DND-41 (cell line): Measurements from ENCODE around the gene TNFRSF19.

Experiments used
- ATAC-seq: fragments of 200-7000 bp; cut with Tn5 transposase; 3 replicates; pipeline ENCODE4 v1.9.1; 2021; ENCODE audit warnings: low read depth; ENCODE audit not compliant: insufficient read depth
- DNase-seq: peaks from one replicate; pipeline ENCODE4 v3.0.0-alpha.2; 2020
- H2AFZ ChIP-seq: 2 replicates; pipeline ENCODE4 v1.6.0; 2012; ENCODE audit warnings: low read depth, low read length
- H3K27ac ChIP-seq: 2 replicates; pipeline ENCODE4 v1.5.1; 2012; ENCODE audit warnings: low read length, inconsistent platforms
- H3K27me3 ChIP-seq: fragments of 200-600 bp; sonication (generic); 2 replicates; pipeline ENCODE4 v1.6.0; 2012; ENCODE audit warnings: low read length, mild to moderate bottlenecking, inconsistent platforms; ENCODE audit not compliant: insufficient read depth, poor library complexity
- H3K36me3 ChIP-seq: 2 replicates; pipeline ENCODE4 v1.5.1; 2012; ENCODE audit warnings: low read length, inconsistent platforms; ENCODE audit not compliant: insufficient read depth
- H3K4me1 ChIP-seq: 2 replicates; pipeline ENCODE4 v1.5.1; 2012; ENCODE audit warnings: mild to moderate bottlenecking, low read length; ENCODE audit not compliant: insufficient read depth
- H3K4me2 ChIP-seq: 2 replicates; pipeline ENCODE4 v1.6.0; 2012; ENCODE audit warnings: mild to moderate bottlenecking, moderate library complexity, low read length, inconsistent platforms; ENCODE audit not compliant: insufficient read depth
- H3K4me3 ChIP-seq, 2 experiments: fragments of 200-600 bp in 1 of 2; shearing (Covaris generic) in 1 of 2; 2 replicates each; pipeline ENCODE4 v1.5.1; 2012 to 2016; ENCODE audit warnings: inconsistent platforms in 2 of 2, low read length in 2 of 2, mild to moderate bottlenecking in 2 of 2, low read depth in 1 of 2, moderate library complexity in 1 of 2
- H3K79me2 ChIP-seq: 2 replicates; pipeline ENCODE4 v1.6.0; 2012; ENCODE audit warnings: low read length, inconsistent platforms; ENCODE audit not compliant: insufficient read depth
- H3K9ac ChIP-seq: 2 replicates; pipeline ENCODE4 v1.6.0; 2012; ENCODE audit warnings: low read depth, mild to moderate bottlenecking, inconsistent platforms, low read length, moderate library complexity
- H3K9me3 ChIP-seq: 2 replicates; pipeline ENCODE4 v1.5.1; 2012; ENCODE audit warnings: low read length, moderate library complexity, mild to moderate bottlenecking, inconsistent platforms; ENCODE audit not compliant: insufficient read depth, severe bottlenecking
- H4K20me1 ChIP-seq: 2 replicates; pipeline ENCODE4 v1.6.0; 2012; ENCODE audit warnings: low read length; ENCODE audit not compliant: insufficient read depth
- EZH2 ChIP-seq: IDR thresholded peaks from 3 replicates; pipeline ENCODE4 v1.6.1; 2012; ENCODE audit warnings: borderline replicate concordance, low read depth, mild to moderate bottlenecking, moderate library complexity, low read length, inconsistent platforms; ENCODE audit not compliant: severe bottlenecking
- TF ChIP-seq, protein P1 (sequence below): IDR thresholded peaks from 2 replicates; pipeline ENCODE4 v1.5.1; 2012; ENCODE audit warnings: borderline replicate concordance, low read length, moderate library complexity, mild to moderate bottlenecking; ENCODE audit not compliant: poor library complexity, severe bottlenecking; ENCODE audit errors: extremely low read depth

The TNFRSF19 gene

DNA sequence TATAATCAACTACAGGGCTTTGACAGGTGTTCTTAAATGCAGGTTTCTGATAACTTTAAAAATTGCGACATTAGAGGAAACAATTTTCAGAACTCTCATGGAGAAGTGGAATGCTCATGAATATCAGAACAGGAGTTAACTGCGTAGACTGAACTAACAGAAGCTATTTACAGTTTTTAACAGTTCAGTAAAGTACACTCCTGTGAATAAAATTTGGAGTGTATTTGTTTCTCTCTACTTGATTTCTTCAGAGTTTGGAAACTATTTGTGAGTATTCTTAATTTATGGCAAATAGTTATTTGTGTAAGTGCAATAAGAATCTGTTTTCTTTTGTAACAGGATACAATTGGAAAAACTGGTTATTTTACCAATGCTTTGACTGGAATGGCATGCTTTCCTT lies 114.4 kb downstream of the TNFRSF19 start:
- peaks cover 6% of the 10 kb centered on the region for H3K9me3 ChIP-seq
- H4K20me1 ChIP-seq = no peaks in the 10 kb centered on the region
- DNase-seq = no peak
- no peaks in the 10 kb centered on the region for H3K27me3 ChIP-seq
- no peak overlapping the region for H3K4me2 ChIP-seq
- no peak overlapping the region for H3K27ac ChIP-seq
- no peak for ATAC-seq
- H3K4me1 ChIP-seq = no peaks in the 10 kb centered on the region
- no peak overlapping the region for H3K4me3 ChIP-seq
- no peak overlapping the region for H2AFZ ChIP-seq
- H3K9ac ChIP-seq = no peak overlapping the region
- H3K79me2 ChIP-seq = no peaks in the 10 kb centered on the region
- H3K36me3 ChIP-seq = no peaks in the 10 kb centered on the region
- TF ChIP-seq EZH2 = no peak
- TF ChIP-seq, protein P1, sequence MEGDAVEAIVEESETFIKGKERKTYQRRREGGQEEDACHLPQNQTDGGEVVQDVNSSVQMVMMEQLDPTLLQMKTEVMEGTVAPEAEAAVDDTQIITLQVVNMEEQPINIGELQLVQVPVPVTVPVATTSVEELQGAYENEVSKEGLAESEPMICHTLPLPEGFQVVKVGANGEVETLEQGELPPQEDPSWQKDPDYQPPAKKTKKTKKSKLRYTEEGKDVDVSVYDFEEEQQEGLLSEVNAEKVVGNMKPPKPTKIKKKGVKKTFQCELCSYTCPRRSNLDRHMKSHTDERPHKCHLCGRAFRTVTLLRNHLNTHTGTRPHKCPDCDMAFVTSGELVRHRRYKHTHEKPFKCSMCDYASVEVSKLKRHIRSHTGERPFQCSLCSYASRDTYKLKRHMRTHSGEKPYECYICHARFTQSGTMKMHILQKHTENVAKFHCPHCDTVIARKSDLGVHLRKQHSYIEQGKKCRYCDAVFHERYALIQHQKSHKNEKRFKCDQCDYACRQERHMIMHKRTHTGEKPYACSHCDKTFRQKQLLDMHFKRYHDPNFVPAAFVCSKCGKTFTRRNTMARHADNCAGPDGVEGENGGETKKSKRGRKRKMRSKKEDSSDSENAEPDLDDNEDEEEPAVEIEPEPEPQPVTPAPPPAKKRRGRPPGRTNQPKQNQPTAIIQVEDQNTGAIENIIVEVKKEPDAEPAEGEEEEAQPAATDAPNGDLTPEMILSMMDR = no peak

DNA sequence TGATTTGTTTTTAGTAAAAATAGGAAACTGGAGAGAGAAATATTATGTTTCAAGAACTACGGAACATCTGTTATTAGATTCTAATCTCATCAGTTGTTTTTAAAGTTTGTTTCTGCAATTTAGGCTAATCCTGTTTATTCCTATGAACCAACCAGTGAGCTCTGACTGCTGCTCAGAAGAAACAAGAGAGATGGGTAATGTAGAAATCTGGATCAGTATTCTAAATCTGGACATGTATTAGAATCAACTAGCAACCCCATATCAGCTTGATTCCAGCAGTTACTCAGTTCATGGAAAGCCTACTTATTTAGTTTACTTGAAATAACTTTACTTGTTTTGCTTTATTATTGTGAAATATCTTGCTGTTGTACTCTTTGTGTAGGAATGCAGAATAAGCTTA lies 115.2 kb downstream of the TNFRSF19 start:
- peaks cover 6% of the 10 kb centered on the region for H3K9me3 ChIP-seq
- H3K36me3 ChIP-seq = no peaks in the 10 kb centered on the region
- no peak for DNase-seq
- no peak overlapping the region for H3K4me2 ChIP-seq
- H3K4me3 ChIP-seq = no peak overlapping the region
- H2AFZ ChIP-seq = no peak overlapping the region
- H4K20me1 ChIP-seq = no peaks in the 10 kb centered on the region
- H3K9ac ChIP-seq = no peak overlapping the region
- ATAC-seq = no peak
- H3K4me1 ChIP-seq = no peaks in the 10 kb centered on the region
- TF ChIP-seq, protein P1 = no peak
- no peak for TF ChIP-seq EZH2
- H3K27me3 ChIP-seq = no peaks in the 10 kb centered on the region
- H3K79me2 ChIP-seq = no peaks in the 10 kb centered on the region
- H3K27ac ChIP-seq = no peak overlapping the region

DNA sequence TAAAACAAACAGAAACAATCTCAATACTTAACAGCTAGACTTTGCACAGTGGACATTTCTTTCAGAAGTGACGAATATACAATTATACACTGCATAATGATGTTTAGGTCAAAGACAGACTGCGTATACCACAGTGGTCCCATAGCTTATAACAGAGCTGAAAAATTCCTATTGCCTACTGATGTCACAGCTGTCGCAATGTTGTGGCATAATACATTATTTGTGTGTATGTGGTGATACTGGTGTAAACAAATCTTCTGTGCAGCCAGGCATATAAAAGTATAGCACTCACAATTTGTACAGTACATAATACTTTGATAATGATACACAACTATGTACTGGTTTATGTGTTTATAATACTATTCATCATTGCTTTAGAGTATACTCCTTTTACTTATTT lies 116.7 kb downstream of the TNFRSF19 start:
- H3K4me1 ChIP-seq = no peaks in the 10 kb centered on the region
- no peaks in the 10 kb centered on the region for H3K36me3 ChIP-seq
- H3K79me2 ChIP-seq = no peaks in the 10 kb centered on the region
- H3K27ac ChIP-seq = no peak overlapping the region
- H3K27me3 ChIP-seq = no peaks in the 10 kb centered on the region
- no peak overlapping the region for H2AFZ ChIP-seq
- H3K4me3 ChIP-seq = no peak overlapping the region
- no peak overlapping the region for H3K4me2 ChIP-seq
- DNase-seq (no peak), ATAC-seq (no peak)
- H3K9me3 ChIP-seq = peaks cover 6% of the 10 kb centered on the region
- no peak for TF ChIP-seq EZH2
- TF ChIP-seq, protein P1 = no peak
- H3K9ac ChIP-seq = no peak overlapping the region
- H4K20me1 ChIP-seq = no peaks in the 10 kb centered on the region

DNA sequence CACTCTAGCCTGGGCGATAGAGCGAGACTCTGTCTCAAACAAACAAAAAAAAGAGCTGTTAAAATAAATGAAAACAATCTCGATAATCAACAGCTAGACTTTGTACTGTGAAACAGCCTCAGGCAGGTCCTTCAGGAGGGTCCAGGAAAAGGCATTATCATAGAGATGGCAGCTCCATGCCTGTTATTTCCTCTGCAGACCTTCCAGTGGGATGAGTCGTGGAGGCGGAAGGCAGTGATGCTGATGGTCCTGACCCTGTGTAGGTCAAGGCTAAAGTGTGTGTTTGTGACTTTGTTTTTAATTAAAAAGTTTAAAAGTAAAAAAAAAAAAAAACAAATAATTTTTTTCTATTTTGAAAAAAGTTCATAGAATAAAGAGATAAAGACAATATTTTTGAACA lies 117.4 kb downstream of the TNFRSF19 start:
- ATAC-seq (no peak), DNase-seq (no peak)

More for the DNA sequence above, 117.4 kb downstream of the TNFRSF19 start:
- Histone ChIP-seq H3K4me3 (no peak overlapping the region), H3K79me2 (no peaks in the 10 kb centered on the region), H3K9me3 (peaks cover 6% of the 10 kb centered on the region), H3K36me3 (no peaks in the 10 kb centered on the region), H4K20me1 (no peaks in the 10 kb centered on the region), H3K27me3 (no peaks in the 10 kb centered on the region), H3K4me2 (no peak overlapping the region), H2AFZ (no peak overlapping the region), H3K27ac (no peak overlapping the region), H3K4me1 (no peaks in the 10 kb centered on the region), H3K9ac (no peak overlapping the region)
- TF ChIP-seq EZH2 = no peak
- TF ChIP-seq, protein P1 = no peak
